Activated CD4-positive, alpha-beta T cell treated with anti-CD3 and anti-CD28 coated beads, Interleukin-2, amount 50 U/mL, for 16 hours (primary cell): ENCODE measurements around the gene TCF4.

ENCODE experiments used
- DNase-seq: peaks from one replicate; pipeline ENCODE4 v3.0.0-alpha.2; 2020

The TCF4 gene

GRCh38 chr18:55314615-55315237, 273.3 kb downstream of the TCF4 start:
- no peak for DNase-seq

- no peak for DNase-seq
These were observed 274.0 kb downstream of the TCF4 start for GRCh38 chr18:55314031-55314430.

- DNase-seq, result no peak
These were observed 277.1 kb downstream of the TCF4 start for GRCh38 chr18:55310863-55311262.

- no peak for DNase-seq
These were observed 277.8 kb downstream of the TCF4 start for GRCh38 chr18:55310044-55310676.

GRCh38 chr18:55309249-55309648, 278.7 kb downstream of the TCF4 start:
- DNase-seq, result no peak

- no peak for DNase-seq
These were observed 280.5 kb downstream of the TCF4 start for GRCh38 chr18:55307505-55307904.

GRCh38 chr18:55306359-55307024, 281.5 kb downstream of the TCF4 start:
- DNase-seq, result no peak

- no peak for DNase-seq
These were observed 285.7 kb downstream of the TCF4 start for GRCh38 chr18:55302167-55302833.

- DNase-seq, result no peak
These were observed 286.2 kb downstream of the TCF4 start for GRCh38 chr18:55301824-55302166.

GRCh38 chr18:55300936-55301531, 287.0 kb downstream of the TCF4 start:
- DNase-seq, result no peak

GRCh38 chr18:55300421-55300935, 287.5 kb downstream of the TCF4 start:
- DNase-seq, result no peak

GRCh38 chr18:55296778-55297177, 291.2 kb downstream of the TCF4 start:
- no peak for DNase-seq

GRCh38 chr18:55296115-55296514, 291.9 kb downstream of the TCF4 start:
- DNase-seq, result no peak

GRCh38 chr18:55290898-55291297, 297.1 kb downstream of the TCF4 start:
- no peak for DNase-seq

- no peak for DNase-seq
These were observed 298.2 kb downstream of the TCF4 start for GRCh38 chr18:55289775-55290174.

GRCh38 chr18:55289048-55289447, 298.9 kb downstream of the TCF4 start:
- no peak for DNase-seq

GRCh38 chr18:55287935-55288868, 299.8 kb downstream of the TCF4 start:
- no peak for DNase-seq

- no peak for DNase-seq
These were observed 300.7 kb downstream of the TCF4 start for GRCh38 chr18:55287149-55287806.

- no peak for DNase-seq
These were observed 301.7 kb downstream of the TCF4 start for GRCh38 chr18:55286257-55286825.

- DNase-seq, result no peak
These were observed 303.4 kb downstream of the TCF4 start for GRCh38 chr18:55284614-55285013.

- no peak for DNase-seq
These were observed 304.7 kb downstream of the TCF4 start for GRCh38 chr18:55283309-55283708.
